Loucy (cell line): ENCODE data around the gene HMX3.

Experiments used
- H2AFZ ChIP-seq: fragments of 200-600 bp; sonication (generic); 2 replicates; pipeline ENCODE4 v1.6.0; 2016; ENCODE audit warnings: antibody characterized with exemption, mild to moderate bottlenecking, low read length, moderate library complexity
- H3F3A ChIP-seq: fragments of 200-600 bp; 2 replicates; pipeline ENCODE4 v1.6.0; 2016; ENCODE audit warnings: antibody characterized with exemption, low read depth, mild to moderate bottlenecking
- H3K27me3 ChIP-seq: fragments of 200-600 bp; sonication (generic); 2 replicates; pipeline ENCODE4 v1.6.1; 2014; ENCODE audit warnings: low read length, mild to moderate bottlenecking; ENCODE audit not compliant: insufficient read depth, poor library complexity, severe bottlenecking
- H3K36me3 ChIP-seq: fragments of 200-600 bp; sonication (generic); 2 replicates; pipeline ENCODE4 v1.6.1; 2016; ENCODE audit warnings: low read length; ENCODE audit not compliant: insufficient read depth
- H3K4me1 ChIP-seq: fragments of 200-600 bp; sonication (generic); 2 replicates; pipeline ENCODE4 v1.5.1; 2014; ENCODE audit warnings: low read length, mild to moderate bottlenecking; ENCODE audit not compliant: insufficient read depth, poor library complexity, severe bottlenecking
- H3K4me2 ChIP-seq: fragments of 200-600 bp; sonication (generic); 2 replicates; pipeline ENCODE4 v1.6.0; 2014; ENCODE audit warnings: antibody characterized with exemption, low read length, low read depth, mild to moderate bottlenecking; ENCODE audit not compliant: poor library complexity, severe bottlenecking
- H3K4me3 ChIP-seq: fragments of 200-600 bp; sonication (generic); 2 replicates; pipeline ENCODE4 v1.5.1; 2014; ENCODE audit warnings: low read length, mild to moderate bottlenecking, mixed read lengths; ENCODE audit not compliant: poor library complexity, severe bottlenecking
- H3K79me2 ChIP-seq: fragments of 200-600 bp; sonication (generic); 2 replicates; pipeline ENCODE4 v1.6.1; 2014; ENCODE audit warnings: low read length; ENCODE audit not compliant: insufficient read depth
- H3K9ac ChIP-seq: fragments of 200-600 bp; sonication (generic); 2 replicates; pipeline ENCODE4 v1.6.0; 2014; ENCODE audit warnings: mild to moderate bottlenecking, low read depth, low read length, moderate library complexity; ENCODE audit not compliant: poor library complexity, severe bottlenecking
- H3K9me2 ChIP-seq: fragments of 200-600 bp; sonication (generic); replicated peaks from 2 replicates; pipeline ENCODE4 v1.6.1; 2016; ENCODE audit warnings: low read depth, low read length, mixed read lengths
- H3K9me3 ChIP-seq: fragments of 200-600 bp; sonication (generic); 2 replicates; pipeline ENCODE4 v1.6.1; 2014; ENCODE audit warnings: mild to moderate bottlenecking, antibody characterized with exemption, low read length, low read depth; ENCODE audit not compliant: insufficient read depth
- H4K20me1 ChIP-seq: fragments of 200-600 bp; sonication (generic); 2 replicates; pipeline ENCODE4 v1.6.0; 2014; ENCODE audit warnings: antibody characterized with exemption, low read length, mild to moderate bottlenecking; ENCODE audit not compliant: insufficient read depth, poor library complexity, severe bottlenecking
- CTCF ChIP-seq: fragments of 200-600 bp; sonication (generic); conservative IDR thresholded peaks from 2 replicates; pipeline ENCODE4 v1.5.1; 2014; ENCODE audit warnings: mild to moderate bottlenecking, antibody characterized with exemption, low read length
- EZH2phosphoT487 ChIP-seq: fragments of 200-600 bp; IDR thresholded peaks from 2 replicates; pipeline ENCODE4 v1.6.1; 2018; ENCODE audit warnings: antibody characterized with exemption, mild to moderate bottlenecking, moderate library complexity, borderline replicate concordance

Gene HMX3

GRCh38 chr10:123129618-123130271 is 6.0 kb upstream of the HMX3 start:
- Histone ChIP-seq H3K36me3 (no peaks in the 10 kb centered on the region), H3F3A (no peaks in the 10 kb centered on the region), H3K4me3 (no peak overlapping the region), H3K4me1 (peaks cover 7% of the 10 kb centered on the region), H2AFZ (no peak overlapping the region), H3K27me3 (no peaks in the 10 kb centered on the region), H3K4me2 (no peak overlapping the region), H4K20me1 (no peaks in the 10 kb centered on the region), H3K9ac (no peak overlapping the region), H3K9me2 (no peaks in the 10 kb centered on the region), H3K79me2 (no peaks in the 10 kb centered on the region), H3K9me3 (no peaks in the 10 kb centered on the region)
- TF ChIP-seq CTCF, result no peak

- Histone ChIP-seq H2AFZ (peak overlapping the region; percentile 97), H3K36me3 (no peaks in the 10 kb centered on the region), H3K9me3 (no peaks in the 10 kb centered on the region), H3K9me2 (no peaks in the 10 kb centered on the region), H3K79me2 (no peaks in the 10 kb centered on the region), H3K4me1 (peaks cover 7% of the 10 kb centered on the region), H3K27me3 (no peaks in the 10 kb centered on the region), H4K20me1 (no peaks in the 10 kb centered on the region), H3K4me3 (peak overlapping the region; percentile 60), H3K4me2 (peak overlapping the region; percentile 69), H3F3A (no peaks in the 10 kb centered on the region), H3K9ac (no peak overlapping the region)
- TF ChIP-seq CTCF, result peak; percentile 92
- no peak for TF ChIP-seq EZH2phosphoT487
Measured at GRCh38 chr10:123132576-123133477, 2.9 kb upstream of the HMX3 start.

DNA sequence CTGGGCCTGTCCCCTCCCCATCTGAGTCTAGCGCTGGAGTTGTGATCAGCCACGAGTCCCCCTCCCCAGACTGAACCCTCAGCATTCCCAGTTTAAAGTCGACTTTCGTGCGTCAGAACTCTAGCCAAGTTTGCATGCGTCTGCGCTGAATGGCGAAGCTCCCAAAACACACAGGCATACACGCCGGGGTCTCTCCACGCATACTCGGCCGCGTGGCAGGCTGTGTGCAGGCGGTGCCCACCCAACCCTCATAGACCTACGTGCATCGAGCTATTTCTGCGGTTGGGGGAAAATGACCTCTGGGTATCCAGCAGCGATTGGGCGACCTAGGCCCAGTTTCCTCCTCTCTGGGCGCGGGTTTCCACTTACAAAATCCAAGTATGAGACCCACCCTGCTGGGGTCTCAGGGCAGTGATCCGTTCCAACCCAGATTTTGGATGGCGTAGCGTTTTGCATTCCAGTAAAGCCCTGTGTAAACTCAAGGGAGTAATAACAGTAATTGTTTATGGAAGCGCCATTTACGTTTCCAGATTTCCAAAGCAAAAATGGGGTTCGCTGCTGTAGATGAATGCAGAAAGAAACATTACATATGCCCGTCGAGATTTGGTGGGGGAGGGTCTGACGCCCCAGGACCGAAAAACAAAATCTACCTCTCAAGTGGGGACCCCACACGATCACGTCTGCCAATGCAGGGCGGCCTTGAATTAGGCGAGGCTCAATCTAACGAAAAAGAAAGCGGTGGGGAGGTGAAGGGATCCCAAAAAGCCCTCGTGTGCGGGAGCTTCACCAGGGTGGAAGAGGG is 2.0 kb upstream of the HMX3 start:
- H3K4me1 ChIP-seq, result peaks cover 7% of the 10 kb centered on the region
- H3K27me3 ChIP-seq, result no peaks in the 10 kb centered on the region
- no peaks in the 10 kb centered on the region for H3F3A ChIP-seq
- H4K20me1 ChIP-seq, result no peaks in the 10 kb centered on the region
- no peak overlapping the region for H3K9ac ChIP-seq
- H2AFZ ChIP-seq, result peak overlapping the region; percentile 97; the same call in 1 of the 2 replicates
- no peaks in the 10 kb centered on the region for H3K36me3 ChIP-seq
- peak overlapping the region; percentile 69 for H3K4me2 ChIP-seq
- TF ChIP-seq EZH2phosphoT487 (no peak), CTCF (no peak)
- H3K79me2 ChIP-seq, result no peaks in the 10 kb centered on the region
- no peak overlapping the region for H3K4me3 ChIP-seq
- H3K9me3 ChIP-seq, result no peaks in the 10 kb centered on the region
- H3K9me2 ChIP-seq, result no peaks in the 10 kb centered on the region
